PFSK-1 (cell line): ENCODE results near the gene PAQR4.

Experiments
- FOXP2 ChIP-seq: optimal IDR thresholded peaks from 2 replicates; pipeline ENCODE3; 2011; ENCODE audit warnings: borderline replicate concordance, control low read depth, inconsistent platforms; ENCODE audit not compliant: insufficient read depth; ENCODE audit errors: extremely low read length, extremely low read depth
- POLR2AphosphoS5 ChIP-seq: IDR thresholded peaks from 2 replicates; pipeline ENCODE4 v1.6.1; 2012; ENCODE audit warnings: low read depth, mild to moderate bottlenecking, control low read depth, low read length, moderate library complexity
- REST ChIP-seq, 2 experiments: IDR thresholded peaks; 2 replicates each; pipeline versions ENCODE4 v1.6.1 to v1.8.0; 2011 to 2012; ENCODE audit warnings: low read depth in 2 of 2, low read length in 2 of 2, control low read depth in 1 of 2, inconsistent platforms in 1 of 2, mild to moderate bottlenecking in 1 of 2, moderate library complexity in 1 of 2; ENCODE audit not compliant: insufficient read depth in 1 of 2
- SIN3A ChIP-seq: IDR thresholded peaks from 2 replicates; pipeline ENCODE4 v1.6.1; 2012; ENCODE audit warnings: mild to moderate bottlenecking, low read length, moderate library complexity, borderline replicate concordance; ENCODE audit not compliant: insufficient read depth
- TAF1 ChIP-seq: IDR thresholded peaks from 2 replicates; pipeline ENCODE4 v1.6.1; 2012; ENCODE audit warnings: low read length, control low read depth, borderline replicate concordance; ENCODE audit not compliant: insufficient read depth

PAQR4 gene

GRCh38 chr16:2938206-2938605 is 30.9 kb upstream of the PAQR4 start:
- no peak for TF ChIP-seq REST (IDR thresholded peaks at IDR 0.05; ENCODE audit: insufficient read depth in 1 of 2, low read depth in 2 of 2, low read length in 2 of 2)

GRCh38 chr16:2939968-2940367 is 29.2 kb upstream of the PAQR4 start:
- TF ChIP-seq REST (IDR thresholded peaks at IDR 0.05; ENCODE audit: insufficient read depth in 1 of 2, low read depth in 2 of 2, low read length in 2 of 2): no peak
- no peak for TF ChIP-seq SIN3A
- no peak for TF ChIP-seq POLR2AphosphoS5
- TF ChIP-seq FOXP2: no peak
- TF ChIP-seq TAF1: no peak

GRCh38 chr16:2942045-2942444 is 27.1 kb upstream of the PAQR4 start:
- no peak for TF ChIP-seq FOXP2
- no peak for TF ChIP-seq SIN3A
- no peak for TF ChIP-seq TAF1
- TF ChIP-seq REST (IDR thresholded peaks at IDR 0.05; ENCODE audit: insufficient read depth in 1 of 2, low read depth in 2 of 2, low read length in 2 of 2): no peak
- no peak for TF ChIP-seq POLR2AphosphoS5

GRCh38 chr16:2946649-2947048 is 22.5 kb upstream of the PAQR4 start:
- TF ChIP-seq REST (IDR thresholded peaks at IDR 0.05; ENCODE audit: insufficient read depth in 1 of 2, low read depth in 2 of 2, low read length in 2 of 2) (no peak), FOXP2 (no peak), SIN3A (no peak), POLR2AphosphoS5 (no peak), TAF1 (no peak)

GRCh38 chr16:2948807-2949704 is 20.1 kb upstream of the PAQR4 start:
- TF ChIP-seq SIN3A (no peak), TAF1 (no peak), REST (IDR thresholded peaks at IDR 0.05; ENCODE audit: insufficient read depth in 1 of 2, low read depth in 2 of 2, low read length in 2 of 2) (no peak), POLR2AphosphoS5 (no peak), FOXP2 (no peak)
